HG02610 (cell line): ENCODE results near the gene PUM2.

Experiments
- ATAC-seq: cut with Tn5 transposase; IDR thresholded peaks from one replicate; pipeline ENCODE4 v1.9.1; 2021; ENCODE audit warnings: mild to moderate bottlenecking, moderate library complexity; ENCODE audit not compliant: unreplicated experiment

The PUM2 gene

DNA sequence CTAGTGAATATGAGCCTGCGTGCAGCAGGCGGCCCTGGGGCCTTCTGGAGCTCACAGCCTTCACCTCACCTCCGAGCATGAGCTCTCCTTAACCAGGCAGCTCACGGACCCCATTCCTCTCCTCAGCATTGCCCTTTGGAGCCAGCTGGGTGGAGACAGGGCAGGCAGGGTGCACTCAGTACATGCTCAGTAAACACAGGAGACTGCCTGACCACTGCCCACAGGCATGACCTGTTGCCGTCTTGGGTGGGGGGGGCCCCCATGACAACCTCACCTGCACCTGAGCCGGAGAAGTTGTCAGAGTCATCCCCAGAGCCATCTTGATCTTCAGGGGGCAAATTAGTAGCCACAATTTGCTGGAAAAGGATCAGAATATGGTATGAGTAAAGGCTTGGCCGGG, 145.6 kb downstream of the PUM2 start:
- no peak for ATAC-seq

- ATAC-seq = no peak
These were observed 147.0 kb downstream of the PUM2 start for GRCh38 chr2:20203521-20204225.

- ATAC-seq = no peak
These were observed 147.6 kb downstream of the PUM2 start for GRCh38 chr2:20203072-20203471.

- no peak for ATAC-seq
These were observed 149.0 kb downstream of the PUM2 start for GRCh38 chr2:20201671-20202070.

DNA sequence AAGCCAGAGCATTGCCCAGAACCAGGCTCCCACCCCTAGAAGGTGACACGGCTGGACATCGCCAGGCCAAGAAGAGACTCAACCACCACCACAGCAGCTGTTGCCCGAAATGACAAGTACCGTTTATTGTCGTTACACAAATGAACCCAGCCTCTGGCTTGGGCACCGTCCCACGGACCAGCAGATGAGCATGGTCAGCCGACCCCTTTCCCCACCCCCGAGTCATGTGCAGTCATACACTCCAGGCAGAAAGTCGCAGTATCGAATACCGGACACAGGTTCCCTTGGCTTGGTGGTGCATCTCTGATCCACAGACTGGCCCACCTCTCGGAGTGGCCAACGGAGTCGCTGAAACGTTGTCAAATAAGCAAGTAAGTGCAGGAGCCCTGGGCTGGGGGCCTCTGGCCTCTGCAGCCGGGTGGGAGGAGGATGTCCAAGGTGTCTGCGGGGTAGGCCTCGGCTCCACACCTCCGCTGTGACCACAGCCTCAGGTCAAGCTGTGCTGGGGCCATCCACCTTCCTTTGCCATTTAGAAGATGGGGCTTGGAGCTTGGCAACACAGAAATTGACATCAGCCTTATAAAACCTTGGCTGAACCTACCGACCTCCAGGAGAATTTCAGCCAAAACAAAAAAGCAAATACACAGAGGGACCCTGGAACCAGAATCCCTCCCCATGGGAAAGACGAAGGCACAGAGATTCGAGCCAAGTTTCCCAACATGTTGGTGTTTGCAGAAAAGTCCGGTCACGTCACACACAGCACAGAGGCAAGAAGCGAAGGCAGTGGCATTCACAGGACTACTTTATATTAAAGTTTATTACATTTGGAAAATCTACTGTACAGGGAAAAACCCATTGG, 149.7 kb downstream of the PUM2 start:
- no peak for ATAC-seq

DNA sequence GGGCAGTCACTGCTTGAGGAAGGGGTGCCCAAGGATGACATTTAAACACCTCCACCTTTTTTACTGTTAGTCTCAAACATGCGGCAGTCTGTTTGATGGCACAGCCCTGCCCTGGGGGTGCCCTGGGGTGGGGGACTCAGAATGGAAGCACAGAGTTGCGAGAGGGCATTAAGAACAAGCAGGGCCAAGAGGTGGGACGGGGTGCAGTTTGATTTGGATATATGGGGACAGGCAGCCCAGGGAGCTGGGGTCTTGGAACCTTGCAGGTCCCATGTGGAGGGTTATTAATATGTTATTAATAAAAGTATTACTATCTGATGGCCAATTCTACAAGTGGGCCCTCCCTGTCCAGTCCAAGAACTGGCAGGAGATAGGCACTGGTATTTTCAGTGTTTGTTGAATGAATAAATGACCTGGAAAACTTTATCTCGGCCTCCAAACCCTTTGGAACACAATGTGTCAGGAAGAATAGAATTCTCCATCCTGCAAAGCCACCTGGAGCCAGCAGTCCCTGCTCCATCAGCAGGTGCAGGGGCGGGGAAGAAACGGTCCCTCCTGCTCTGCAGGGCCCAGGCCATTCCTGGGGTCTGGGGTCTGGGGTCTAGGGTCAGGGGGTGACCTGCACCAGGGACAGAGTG, 150.9 kb downstream of the PUM2 start:
- no peak for ATAC-seq

- ATAC-seq = no peak
These were observed 151.6 kb downstream of the PUM2 start for GRCh38 chr2:20198796-20199632.
